SK-N-SH treated with all-trans-retinoic acid at 6 μM for 48 hours (cell line): ENCODE results near the gene HSPA12A.

Experiments
- ATAC-seq: fragments of 200-7000 bp; cut with Tn5 transposase; 3 replicates; pipeline ENCODE4 v1.9.1; 2020; ENCODE audit warnings: mild to moderate bottlenecking, moderate library complexity
- ARNTL ChIP-seq: fragments of 450-650 bp; formaldehyde crosslinking; IDR thresholded peaks from 2 replicates; pipeline ENCODE4 v1.5.0; 2020; ENCODE audit warnings: low read depth, mild to moderate bottlenecking, moderate library complexity, borderline replicate concordance
- BACH2 ChIP-seq: fragments of 250-450 bp; sonication (Bioruptor Pico); IDR thresholded peaks from 2 replicates; pipeline ENCODE4 v1.9.0; 2021; ENCODE audit warnings: mild to moderate bottlenecking, borderline replicate concordance
- CSDC2 ChIP-seq: fragments of 250-450 bp; sonication (Bioruptor Pico); IDR thresholded peaks from 2 replicates; pipeline ENCODE4 v1.5.0; 2020; ENCODE audit warnings: mild to moderate bottlenecking, moderate library complexity
- ESRRG ChIP-seq: fragments of 250-450 bp; sonication (Bioruptor Pico); IDR thresholded peaks from 2 replicates; pipeline ENCODE4 v1.6.1; 2021; ENCODE audit warnings: mild to moderate bottlenecking
- GLIS3 ChIP-seq: fragments of 250-450 bp; sonication (Bioruptor Pico); IDR thresholded peaks from 2 replicates; pipeline ENCODE4 v1.5.0; 2020; ENCODE audit warnings: mild to moderate bottlenecking, moderate library complexity
- ISL1 ChIP-seq: fragments of 250-450 bp; sonication (Bioruptor Pico); IDR thresholded peaks from 2 replicates; pipeline ENCODE4 v2.1.2; 2022; ENCODE audit warnings: mild to moderate bottlenecking, moderate library complexity
- OSR1 ChIP-seq: fragments of 250-450 bp; sonication (Bioruptor Pico); IDR thresholded peaks from 2 replicates; pipeline ENCODE4 v1.8.0; 2022; ENCODE audit warnings: moderate library complexity, mild to moderate bottlenecking, inconsistent platforms
- SNAI2 ChIP-seq: fragments of 250-450 bp; sonication (Bioruptor Pico); IDR thresholded peaks from 2 replicates; pipeline ENCODE4 v1.5.0; 2020; ENCODE audit warnings: mild to moderate bottlenecking, moderate library complexity
- TCF4 ChIP-seq: fragments of 250-450 bp; sonication (Bioruptor Pico); IDR thresholded peaks from 2 replicates; pipeline ENCODE4 v1.8.0; 2021; ENCODE audit warnings: mild to moderate bottlenecking, moderate library complexity, borderline replicate concordance
- TSHZ2 ChIP-seq: fragments of 250-450 bp; sonication (Bioruptor Pico); IDR thresholded peaks from 2 replicates; pipeline ENCODE4 v1.5.0; 2020; ENCODE audit warnings: mild to moderate bottlenecking, moderate library complexity
- ZC3H10 ChIP-seq: fragments of 250-450 bp; sonication (Bioruptor Pico); IDR thresholded peaks from 2 replicates; pipeline ENCODE4 v1.5.1; 2021; ENCODE audit warnings: mild to moderate bottlenecking, moderate library complexity
- ZFP3 ChIP-seq: fragments of 250-450 bp; sonication (Bioruptor Pico); IDR thresholded peaks from 2 replicates; pipeline ENCODE4 v1.5.0; 2020; ENCODE audit warnings: mild to moderate bottlenecking, moderate library complexity
- ZFP30 ChIP-seq: fragments of 450-650 bp; formaldehyde crosslinking; IDR thresholded peaks from 2 replicates; pipeline ENCODE4 v1.5.0; 2022; ENCODE audit warnings: mild to moderate bottlenecking, moderate library complexity
- ZNF565 ChIP-seq: fragments of 450-650 bp; formaldehyde crosslinking; conservative IDR thresholded peaks from 2 replicates; pipeline ENCODE4 v1.5.0; 2020; ENCODE audit warnings: low read depth, mild to moderate bottlenecking, moderate library complexity
- ZNF70 ChIP-seq: fragments of 450-650 bp; formaldehyde crosslinking; IDR thresholded peaks from 2 replicates; pipeline ENCODE4 v1.5.0; 2020; ENCODE audit warnings: mild to moderate bottlenecking, moderate library complexity
- ZNF8 ChIP-seq: fragments of 450-650 bp; formaldehyde crosslinking; IDR thresholded peaks from 2 replicates; pipeline ENCODE4 v1.5.0; 2020; ENCODE audit warnings: mild to moderate bottlenecking, moderate library complexity
- TF ChIP-seq, protein P1 (sequence below): fragments of 250-450 bp; sonication (Bioruptor Pico); IDR thresholded peaks from 2 replicates; pipeline ENCODE4 v1.5.1; 2020; ENCODE audit warnings: low read depth, mild to moderate bottlenecking, moderate library complexity
- TF ChIP-seq, protein P2 (sequence below): fragments of 250-450 bp; sonication (Bioruptor Pico); IDR thresholded peaks from 2 replicates; pipeline ENCODE4 v1.8.0; 2021; ENCODE audit warnings: low read depth, mild to moderate bottlenecking, moderate library complexity, borderline replicate concordance
- TF ChIP-seq, protein P3 (sequence below): fragments of 250-450 bp; sonication (Bioruptor Pico); IDR thresholded peaks from 2 replicates; pipeline ENCODE4 v1.8.0; 2020; ENCODE audit warnings: mild to moderate bottlenecking, moderate library complexity, borderline replicate concordance
- TF ChIP-seq, protein P4 (sequence below): fragments of 250-450 bp; sonication (Bioruptor Pico); IDR thresholded peaks from 2 replicates; pipeline ENCODE4 v1.5.1; 2021; ENCODE audit warnings: mild to moderate bottlenecking, moderate library complexity

HSPA12A gene

GRCh38 chr10:116646502-116646901 lies 95.9 kb downstream of the HSPA12A start:
- ATAC-seq, result no peak

GRCh38 chr10:116637830-116638229 lies 104.5 kb downstream of the HSPA12A start:
- no peak for ATAC-seq
- TF ChIP-seq ZC3H10 (CRISPR knock-in tag) (no peak), ISL1 (CRISPR knock-in tag) (no peak), ZNF565 (CRISPR knock-in tag) (no peak), GLIS3 (CRISPR knock-in tag) (no peak), TCF4 (CRISPR knock-in tag) (no peak), ZFP3 (CRISPR knock-in tag) (no peak), SNAI2 (CRISPR knock-in tag) (no peak), ESRRG (no peak), ARNTL (no peak), ZFP30 (no peak), BACH2 (CRISPR knock-in tag) (no peak)
- TF ChIP-seq, protein P1, sequence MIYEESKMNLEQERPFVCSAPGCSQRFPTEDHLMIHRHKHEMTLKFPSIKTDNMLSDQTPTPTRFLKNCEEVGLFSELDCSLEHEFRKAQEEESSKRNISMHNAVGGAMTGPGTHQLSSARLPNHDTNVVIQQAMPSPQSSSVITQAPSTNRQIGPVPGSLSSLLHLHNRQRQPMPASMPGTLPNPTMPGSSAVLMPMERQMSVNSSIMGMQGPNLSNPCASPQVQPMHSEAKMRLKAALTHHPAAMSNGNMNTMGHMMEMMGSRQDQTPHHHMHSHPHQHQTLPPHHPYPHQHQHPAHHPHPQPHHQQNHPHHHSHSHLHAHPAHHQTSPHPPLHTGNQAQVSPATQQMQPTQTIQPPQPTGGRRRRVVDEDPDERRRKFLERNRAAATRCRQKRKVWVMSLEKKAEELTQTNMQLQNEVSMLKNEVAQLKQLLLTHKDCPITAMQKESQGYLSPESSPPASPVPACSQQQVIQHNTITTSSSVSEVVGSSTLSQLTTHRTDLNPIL, result no peak
- TF ChIP-seq, protein P2, sequence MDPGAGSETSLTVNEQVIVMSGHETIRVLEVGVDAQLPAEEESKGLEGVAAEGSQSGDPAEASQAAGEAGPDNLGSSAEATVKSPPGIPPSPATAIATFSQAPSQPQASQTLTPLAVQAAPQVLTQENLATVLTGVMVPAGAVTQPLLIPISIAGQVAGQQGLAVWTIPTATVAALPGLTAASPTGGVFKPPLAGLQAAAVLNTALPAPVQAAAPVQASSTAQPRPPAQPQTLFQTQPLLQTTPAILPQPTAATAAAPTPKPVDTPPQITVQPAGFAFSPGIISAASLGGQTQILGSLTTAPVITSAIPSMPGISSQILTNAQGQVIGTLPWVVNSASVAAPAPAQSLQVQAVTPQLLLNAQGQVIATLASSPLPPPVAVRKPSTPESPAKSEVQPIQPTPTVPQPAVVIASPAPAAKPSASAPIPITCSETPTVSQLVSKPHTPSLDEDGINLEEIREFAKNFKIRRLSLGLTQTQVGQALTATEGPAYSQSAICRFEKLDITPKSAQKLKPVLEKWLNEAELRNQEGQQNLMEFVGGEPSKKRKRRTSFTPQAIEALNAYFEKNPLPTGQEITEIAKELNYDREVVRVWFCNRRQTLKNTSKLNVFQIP (CRISPR knock-in tag), result no peak
- TF ChIP-seq, protein P3, sequence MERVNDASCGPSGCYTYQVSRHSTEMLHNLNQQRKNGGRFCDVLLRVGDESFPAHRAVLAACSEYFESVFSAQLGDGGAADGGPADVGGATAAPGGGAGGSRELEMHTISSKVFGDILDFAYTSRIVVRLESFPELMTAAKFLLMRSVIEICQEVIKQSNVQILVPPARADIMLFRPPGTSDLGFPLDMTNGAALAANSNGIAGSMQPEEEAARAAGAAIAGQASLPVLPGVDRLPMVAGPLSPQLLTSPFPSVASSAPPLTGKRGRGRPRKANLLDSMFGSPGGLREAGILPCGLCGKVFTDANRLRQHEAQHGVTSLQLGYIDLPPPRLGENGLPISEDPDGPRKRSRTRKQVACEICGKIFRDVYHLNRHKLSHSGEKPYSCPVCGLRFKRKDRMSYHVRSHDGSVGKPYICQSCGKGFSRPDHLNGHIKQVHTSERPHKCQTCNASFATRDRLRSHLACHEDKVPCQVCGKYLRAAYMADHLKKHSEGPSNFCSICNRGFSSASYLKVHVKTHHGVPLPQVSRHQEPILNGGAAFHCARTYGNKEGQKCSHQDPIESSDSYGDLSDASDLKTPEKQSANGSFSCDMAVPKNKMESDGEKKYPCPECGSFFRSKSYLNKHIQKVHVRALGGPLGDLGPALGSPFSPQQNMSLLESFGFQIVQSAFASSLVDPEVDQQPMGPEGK, result no peak

More at GRCh38 chr10:116646502-116646901, 95.9 kb downstream of the HSPA12A start:
- no peak for TF ChIP-seq ZNF8 (CRISPR knock-in tag)
- no peak for TF ChIP-seq TCF4 (CRISPR knock-in tag)
- TF ChIP-seq ARNTL, result no peak
- TF ChIP-seq, protein P4, sequence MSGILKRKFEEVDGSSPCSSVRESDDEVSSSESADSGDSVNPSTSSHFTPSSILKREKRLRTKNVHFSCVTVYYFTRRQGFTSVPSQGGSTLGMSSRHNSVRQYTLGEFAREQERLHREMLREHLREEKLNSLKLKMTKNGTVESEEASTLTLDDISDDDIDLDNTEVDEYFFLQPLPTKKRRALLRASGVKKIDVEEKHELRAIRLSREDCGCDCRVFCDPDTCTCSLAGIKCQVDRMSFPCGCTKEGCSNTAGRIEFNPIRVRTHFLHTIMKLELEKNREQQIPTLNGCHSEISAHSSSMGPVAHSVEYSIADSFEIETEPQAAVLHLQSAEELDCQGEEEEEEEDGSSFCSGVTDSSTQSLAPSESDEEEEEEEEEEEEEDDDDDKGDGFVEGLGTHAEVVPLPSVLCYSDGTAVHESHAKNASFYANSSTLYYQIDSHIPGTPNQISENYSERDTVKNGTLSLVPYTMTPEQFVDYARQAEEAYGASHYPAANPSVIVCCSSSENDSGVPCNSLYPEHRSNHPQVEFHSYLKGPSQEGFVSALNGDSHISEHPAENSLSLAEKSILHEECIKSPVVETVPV, result no peak
- no peak for TF ChIP-seq TSHZ2
- TF ChIP-seq ZNF565 (CRISPR knock-in tag), result no peak
- TF ChIP-seq ISL1 (CRISPR knock-in tag), result no peak
- no peak for TF ChIP-seq SNAI2 (CRISPR knock-in tag)

- TF ChIP-seq ISL1 (CRISPR knock-in tag) (no peak), CSDC2 (no peak), OSR1 (CRISPR knock-in tag) (no peak), ZFP30 (no peak), GLIS3 (CRISPR knock-in tag) (no peak), ZFP3 (CRISPR knock-in tag) (no peak), ZNF565 (CRISPR knock-in tag) (no peak), ZNF70 (CRISPR knock-in tag) (no peak)
- TF ChIP-seq, protein P4, result no peak
- no peak for ATAC-seq
These were observed 105.4 kb downstream of the HSPA12A start for GRCh38 chr10:116636976-116637375.
